Measurements from ENCODE around the gene FAM89A. TPM values are rescaled to one million over a fixed set of nuclear protein-coding genes. Genes with fewer than 3 reads are reported as not detected.

FAM89A gene
- total RNA-seq, 4 donors from 2014 or later, result 10.3 to 20.5 (median 16.1) TPM

GRCh38 chr1:231000201-231000600 is 39.9 kb downstream of the FAM89A start:
- intact Hi-C loops (cut with DNase I; ENCODE audit: low total_unique reads), result no loop called here
- Histone ChIP-seq H3K9me3 (peaks cover 0 to 9% of the 10 kb centered on the region in 2 donors), H3K36me3 (no peaks in the 10 kb centered on the region), H3K27me3 (no peaks in the 10 kb centered on the region), H3K4me3 (no peak overlapping the region), H3K4me1 (no peaks in the 10 kb centered on the region), H3K27ac (no peak overlapping the region)
- no peak for DNase-seq
- no peak for TF ChIP-seq CTCF (IDR thresholded peaks at IDR 0.05)
- no peak for TF ChIP-seq POLR2A (IDR thresholded peaks at IDR 0.05)

GRCh38 chr1:230994860-230995259 is 45.2 kb downstream of the FAM89A start:
- TF ChIP-seq POLR2A (IDR thresholded peaks at IDR 0.05) (no peak), CTCF (IDR thresholded peaks at IDR 0.05) (no peak)
- Histone ChIP-seq H3K9me3 (no peaks in the 10 kb centered on the region), H3K36me3 (peaks cover 0 to 2% of the 10 kb centered on the region in 2 donors), H3K27ac (no peak overlapping the region), H3K4me1 (no peaks in the 10 kb centered on the region), H3K27me3 (no peaks in the 10 kb centered on the region), H3K4me3 (no peak overlapping the region)
- intact Hi-C loops (cut with DNase I; ENCODE audit: low total_unique reads), result no loop called here
- no peak for DNase-seq

GRCh38 chr1:230992100-230992774 is 47.8 kb downstream of the FAM89A start:
- Histone ChIP-seq H3K4me1 (no peaks in the 10 kb centered on the region), H3K9me3 (no peaks in the 10 kb centered on the region), H3K27ac (no peak overlapping the region), H3K27me3 (no peaks in the 10 kb centered on the region), H3K36me3 (peaks cover 0 to 2% of the 10 kb centered on the region in 2 donors), H3K4me3 (no peak overlapping the region)
- intact Hi-C loops (cut with DNase I; ENCODE audit: low total_unique reads), result no loop called here
- no peak for TF ChIP-seq POLR2A (IDR thresholded peaks at IDR 0.05)
- no peak for TF ChIP-seq CTCF (IDR thresholded peaks at IDR 0.05)
- no peak for DNase-seq

- H3K27ac ChIP-seq, result no peak overlapping the region
- DNase-seq, result no peak
- H3K27me3 ChIP-seq, result no peaks in the 10 kb centered on the region
- no peaks in the 10 kb centered on the region for H3K4me1 ChIP-seq
- H3K4me3 ChIP-seq, result no peak overlapping the region
- intact Hi-C loops (cut with DNase I; ENCODE audit: low total_unique reads), result no loop called here
- TF ChIP-seq POLR2A (IDR thresholded peaks at IDR 0.05), result no peak
- H3K36me3 ChIP-seq, result peaks cover 0 to 2% of the 10 kb centered on the region in 2 donors
- H3K9me3 ChIP-seq, result no peaks in the 10 kb centered on the region
Observed at GRCh38 chr1:230987448-230987847, 52.6 kb downstream of the FAM89A start.

GRCh38 chr1:230986976-230987375 is 53.1 kb downstream of the FAM89A start:
- TF ChIP-seq POLR2A (IDR thresholded peaks at IDR 0.05) (no peak), CTCF (IDR thresholded peaks at IDR 0.05) (no peak)
- Histone ChIP-seq H3K4me3 (no peak overlapping the region), H3K27ac (no peak overlapping the region), H3K27me3 (no peaks in the 10 kb centered on the region), H3K4me1 (no peaks in the 10 kb centered on the region), H3K36me3 (peaks cover 0 to 2% of the 10 kb centered on the region in 2 donors), H3K9me3 (no peaks in the 10 kb centered on the region)
- no peak for DNase-seq
- intact Hi-C loops (cut with DNase I; ENCODE audit: low total_unique reads), result no loop called here
